IMR-90 (cell line): ENCODE data around the gene FAU.

Experiments used
- CTCF ChIP-seq: conservative IDR thresholded peaks from 2 replicates; pipeline ENCODE4 v1.5.1; 2012; ENCODE audit warnings: mild to moderate bottlenecking, low read depth, low read length, improper control_type of control experiment
- FOS ChIP-seq: fragments of 150-350 bp; IDR thresholded peaks from 2 replicates; pipeline ENCODE4 v1.6.1; 2016; ENCODE audit warnings: low read depth, low read length
- MXI1 ChIP-seq: IDR thresholded peaks from 2 replicates; pipeline ENCODE4 v1.6.1; 2012; ENCODE audit warnings: low read depth, mild to moderate bottlenecking, low read length, moderate library complexity, borderline replicate concordance
- POLR2A ChIP-seq: IDR thresholded peaks from 2 replicates; pipeline ENCODE4 v1.6.1; 2012; ENCODE audit warnings: mild to moderate bottlenecking, low read depth, low read length
- RAD21 ChIP-seq: IDR thresholded peaks from 2 replicates; pipeline ENCODE4 v1.6.1; 2012; ENCODE audit warnings: low read length, improper control_type of control experiment
- RCOR1 ChIP-seq: IDR thresholded peaks from 2 replicates; pipeline ENCODE4 v1.6.1; 2012; ENCODE audit warnings: mild to moderate bottlenecking, low read length, improper control_type of control experiment; ENCODE audit not compliant: insufficient replicate concordance
- USF2 ChIP-seq: fragments of 150-350 bp; IDR thresholded peaks from 2 replicates; pipeline ENCODE4 v1.6.1; 2017; ENCODE audit warnings: mild to moderate bottlenecking, antibody characterized with exemption, low read length, low read depth

DNA sequence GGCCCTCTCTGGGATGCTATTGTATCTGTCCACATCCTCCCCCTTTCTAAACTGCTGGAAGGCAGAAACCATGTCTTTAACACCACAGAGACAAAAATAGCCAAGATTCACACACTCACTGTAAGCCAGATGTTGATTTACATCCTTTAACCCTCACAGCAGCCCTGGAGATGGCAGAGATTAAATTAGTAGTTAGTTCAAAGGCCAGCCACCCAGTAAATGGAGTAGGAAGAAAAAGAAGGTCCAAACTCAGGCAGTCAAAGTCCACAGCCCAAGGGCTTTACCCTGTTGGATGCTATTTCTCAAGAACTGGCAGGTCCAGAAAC lies 2.3 kb downstream of the FAU start:
- TF ChIP-seq CTCF (no peak), RCOR1 (no peak), FOS (no peak), MXI1 (no peak), RAD21 (no peak), USF2 (no peak), POLR2A (no peak)
